K562 (cell line): ENCODE data around the gene GRIK1. TPM values are rescaled to one million over a fixed set of nuclear protein-coding genes. Genes with fewer than 3 reads are reported as not detected.
A peak's percentile ranks its signal among the peaks of the same experiment; 100 is the strongest.

Source experiments
- BRCA1 ChIP-seq, 2 experiments: fragments of 450-650 bp in 1 of 2; sonication (generic) in 1 of 2; formaldehyde crosslinking in 1 of 2; IDR thresholded peaks; 2 replicates each; pipeline versions ENCODE4 v1.5.0 to v1.6.1; 2017 to 2020; ENCODE audit warnings: mild to moderate bottlenecking in 1 of 2, missing genetic modification reagents in 1 of 2
- CAMTA2 ChIP-seq: fragments of 250-450 bp; sonication (Bioruptor Pico); conservative IDR thresholded peaks from 2 replicates; pipeline ENCODE4 v1.5.1; 2022
- CBX8 ChIP-seq: fragments of 200-600 bp; sonication (generic); IDR thresholded peaks from 2 replicates; pipeline ENCODE4 v1.6.1; 2012; ENCODE audit warnings: borderline replicate concordance, mixed run types, low read depth, mild to moderate bottlenecking, moderate library complexity, mixed read lengths, low read length, control low read depth, inconsistent platforms; ENCODE audit not compliant: poor library complexity, severe bottlenecking; ENCODE audit errors: extremely low read depth
- CEBPB ChIP-seq: fragments of 450-650 bp; IDR thresholded peaks from 2 replicates; pipeline ENCODE4 v1.6.1; 2016; ENCODE audit warnings: missing genetic modification characterization, missing compliant biosample characterization
- ETS2 ChIP-seq: IDR thresholded peaks from 2 replicates; pipeline ENCODE4 v1.6.1; 2016; ENCODE audit warnings: borderline replicate concordance, missing genetic modification characterization, mild to moderate bottlenecking, moderate library complexity, missing compliant biosample characterization; ENCODE audit not compliant: poor library complexity, severe bottlenecking
- EWSR1 ChIP-seq: fragments of 450-650 bp; IDR thresholded peaks from 2 replicates; pipeline ENCODE4 v1.6.1; 2018; ENCODE audit warnings: borderline replicate concordance, mild to moderate bottlenecking, low read depth, moderate library complexity; ENCODE audit not compliant: partially characterized antibody
- MCM2 ChIP-seq: fragments of 450-650 bp; IDR thresholded peaks from 2 replicates; pipeline ENCODE4 v1.6.1; 2017; ENCODE audit warnings: low read depth, mild to moderate bottlenecking
- MECOM ChIP-seq: fragments of 250-450 bp; sonication (Bioruptor Pico); IDR thresholded peaks from 2 replicates; pipeline ENCODE4 v1.8.0; 2022; ENCODE audit warnings: inconsistent platforms
- MYC ChIP-seq, 2 experiments: fragments of 250-450 bp in 1 of 2; sonication (Bioruptor Pico) in 1 of 2; IDR thresholded peaks; 2 replicates each; pipeline versions ENCODE4 v1.5.1 to v1.6.1; 2012 to 2021; ENCODE audit warnings: low read depth in 2 of 2, borderline replicate concordance in 1 of 2, improper control_type of control experiment in 1 of 2, low read length in 1 of 2, mild to moderate bottlenecking in 1 of 2, moderate library complexity in 1 of 2
- NFE2 ChIP-seq: IDR thresholded peaks from 2 replicates; pipeline ENCODE4 v1.6.1; 2014; ENCODE audit warnings: antibody characterized with exemption, low read depth
- PHF21A ChIP-seq: fragments of 450-650 bp; IDR thresholded peaks from 2 replicates; pipeline ENCODE4 v1.6.1; 2017; ENCODE audit warnings: low read depth, borderline replicate concordance
- PHTF2 ChIP-seq: fragments of 250-450 bp; sonication (Bioruptor Pico); IDR thresholded peaks from 2 replicates; pipeline ENCODE4 v1.5.0; 2021; ENCODE audit warnings: mild to moderate bottlenecking
- SAFB2 ChIP-seq: fragments of 200-400 bp; formaldehyde crosslinking; IDR thresholded peaks from 2 replicates; pipeline ENCODE4 v1.6.1; 2018; ENCODE audit warnings: borderline replicate concordance, low read length, low read depth, moderate library complexity; ENCODE audit not compliant: severe bottlenecking
- TOE1 ChIP-seq, 2 experiments: fragments of 450-650 bp in 1 of 2; sonication (generic) in 1 of 2; formaldehyde crosslinking in 1 of 2; IDR thresholded peaks; 2 replicates each; pipeline versions ENCODE4 v1.7.1 to v1.8.0; 2016 to 2022; ENCODE audit warnings: borderline replicate concordance in 2 of 2, mild to moderate bottlenecking in 2 of 2, antibody characterized with exemption in 1 of 2, inconsistent platforms in 1 of 2, low read depth in 1 of 2, missing genetic modification reagents in 1 of 2, moderate library complexity in 1 of 2
- ZFX ChIP-seq: sonication (generic); formaldehyde crosslinking; IDR thresholded peaks from 2 replicates; pipeline ENCODE4 v1.8.0; 2022; ENCODE audit warnings: mild to moderate bottlenecking, missing genetic modification reagents, moderate library complexity
- ZNF184 ChIP-seq: sonication (generic); formaldehyde crosslinking; IDR thresholded peaks from 2 replicates; pipeline ENCODE4 v1.5.0; 2020; ENCODE audit warnings: missing genetic modification reagents
- ZNF217 ChIP-seq: sonication (generic); formaldehyde crosslinking; IDR thresholded peaks from 2 replicates; pipeline ENCODE4 v1.8.0; 2022; ENCODE audit warnings: mild to moderate bottlenecking, missing genetic modification reagents
- ZNF436 ChIP-seq: fragments of 250-450, 450-650 bp; sonication (Bioruptor Pico); formaldehyde crosslinking; IDR thresholded peaks from 2 replicates; pipeline ENCODE4 v1.7.0; 2020; ENCODE audit warnings: mild to moderate bottlenecking
- polyA plus RNA-seq, 8 experiments: library from polyadenylated mRNA; depleted of rRNA in 4 of 8; stranded (reverse) in 5 of 8; unstranded in 3 of 8; fragments of >200 nt; fragmentation: Nextera tagmentation in 2 of 8; fragmentation: Illumina TruSeq in 1 of 8; extraction: Ambion mirVana in 2 of 8; extraction: Trizol in 1 of 8; gene quantifications; 2 replicates each; pipeline versions ENCODE4 v1.2.1 to v1.2.3, GENCODE V29; 2011 to 2014; ENCODE audit warnings: inconsistent platforms in 1 of 8, missing spikeins in 1 of 8
- total RNA-seq, 7 experiments: library from RNA; depleted of rRNA in 6 of 7; stranded (reverse); fragments of >200 nt in 6 of 7; fragmentation: Illumina TruSeq in 2 of 7; extraction: Trizol in 2 of 7; gene quantifications; 2 replicates each; pipeline versions ENCODE4 v1.2.1 to v1.2.3, GENCODE V29; 2011 to 2021; ENCODE audit warnings: low replicate concordance in 1 of 7

The GRIK1 gene
- total and polyA plus RNA-seq, 9 of the 15 experiments (the other 6 are each of a cell fraction or from before 2014, with no cell fraction given), result 0.17 to 2.8 (median 0.53) TPM

DNA sequence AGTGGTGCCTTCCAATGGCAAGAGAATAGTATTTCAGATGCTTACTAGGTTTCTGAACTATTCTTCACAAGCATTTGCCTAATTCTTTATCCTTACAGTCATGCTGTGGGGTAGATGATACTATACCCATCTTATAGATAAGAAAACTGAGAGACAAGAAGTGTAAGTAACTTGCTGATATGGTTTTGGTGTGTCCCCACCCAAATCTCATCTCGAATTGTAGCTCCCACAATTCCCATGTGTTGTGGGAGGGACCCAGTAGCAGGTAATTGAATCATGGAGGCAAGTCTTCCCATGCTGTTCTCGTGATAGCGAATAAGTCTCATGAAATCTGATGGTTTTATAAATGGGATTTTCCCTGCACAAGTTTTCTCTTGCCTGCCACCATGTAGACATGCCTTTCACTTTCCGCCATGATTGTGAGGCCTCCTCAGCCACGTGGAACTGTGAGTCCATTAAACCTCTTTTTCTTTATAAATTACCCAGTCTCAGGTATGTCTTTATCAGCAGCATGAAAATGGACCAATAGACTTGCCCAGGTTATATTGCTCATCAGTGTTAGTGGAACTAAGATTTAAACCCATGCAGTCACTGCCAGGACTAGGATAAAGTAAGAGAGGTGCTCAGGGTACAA is 298.7 kb downstream of the GRIK1 start (continued):
- TF ChIP-seq ZFX (no peak), MYC (IDR thresholded peaks at IDR 0.05; ENCODE audit: low read depth, low read length) (no peak), MYC (CRISPR knock-in tag; IDR thresholded peaks at IDR 0.05; ENCODE audit: borderline replicate concordance, low read depth) (peak; percentile 89), MCM2 (no peak), CAMTA2 (CRISPR knock-in tag) (no peak), MECOM (CRISPR knock-in tag) (no peak), CEBPB (tag) (no peak), TOE1 (IDR thresholded peaks at IDR 0.05; ENCODE audit: borderline replicate concordance) (no peak), TOE1 (CRISPR knock-in tag; IDR thresholded peaks at IDR 0.05; ENCODE audit: borderline replicate concordance, low read depth) (no peak), ZNF184 (CRISPR knock-in tag) (no peak), PHF21A (no peak), PHTF2 (0 out of 2 replicates have a peak, but pooled peaks have one; percentile 77), SAFB2 (no peak), EWSR1 (no peak), BRCA1 (IDR thresholded peaks at IDR 0.05) (no peak), BRCA1 (CRISPR knock-in tag; IDR thresholded peaks at IDR 0.05) (no peak), CBX8 (no peak), NFE2 (no peak), ETS2 (no peak), ZNF217 (CRISPR knock-in tag) (no peak), ZNF436 (no peak)
